NCI-H446 treated with DMSO at 0.1 percent for 48 hours (cell line): ENCODE measurements around the gene SEC11A.
"Not testable (repeated sequence)": the region's sequence is repeated elsewhere in the genome, so short reads cannot be mapped to it uniquely, and the experiment has no call there.

ENCODE experiments used
- DNase-seq: peaks from one replicate; lab custom pipeline; 2025; lab: John Stamatoyannopoulos, UW

SEC11A gene

DNA sequence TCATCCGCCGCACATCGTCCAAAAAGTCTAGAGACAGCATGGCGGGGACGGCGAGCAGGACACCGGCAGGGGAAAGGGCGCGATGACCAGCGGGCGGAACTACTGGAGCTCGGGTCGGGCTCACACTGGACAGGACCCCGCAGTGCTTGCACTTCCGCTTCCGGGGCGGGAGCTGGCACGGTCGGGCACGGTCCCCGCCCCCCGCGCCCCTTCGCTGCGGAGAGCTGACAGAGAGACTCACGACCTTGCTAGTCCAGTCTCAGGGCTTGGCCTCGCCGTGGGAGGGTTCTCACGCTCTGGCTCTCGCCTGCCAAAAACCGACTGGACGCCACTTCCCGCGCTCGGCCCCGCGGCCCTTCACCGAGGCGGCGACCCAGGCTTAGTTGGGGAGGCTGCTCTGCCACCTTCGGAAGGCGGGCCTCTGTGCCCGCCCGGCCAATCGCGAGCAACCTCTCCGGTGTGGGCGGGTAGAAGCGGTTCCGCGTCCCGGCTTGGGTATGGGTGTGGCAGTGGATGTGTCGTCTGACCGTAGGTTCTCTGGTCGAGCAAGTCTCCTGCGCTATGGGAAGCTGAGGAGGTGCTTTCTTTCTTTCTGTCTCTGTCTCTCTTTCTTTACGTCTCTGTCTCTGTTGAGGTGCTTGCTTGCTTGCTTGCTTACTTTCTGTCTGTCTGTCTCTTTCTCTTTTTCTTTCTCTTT, at the start of gene SEC11A:
Gene SEC11A (minus strand): TSS at position 104 of the 697 bp plus-strand sequence. CDS start 64 bp downstream, at position 40.
- peak; percentile 78 for DNase-seq

- DNase-seq: no peak
Measured at GRCh38 chr15:84765675-84766074, 49.7 kb upstream of the SEC11A start.

DNA sequence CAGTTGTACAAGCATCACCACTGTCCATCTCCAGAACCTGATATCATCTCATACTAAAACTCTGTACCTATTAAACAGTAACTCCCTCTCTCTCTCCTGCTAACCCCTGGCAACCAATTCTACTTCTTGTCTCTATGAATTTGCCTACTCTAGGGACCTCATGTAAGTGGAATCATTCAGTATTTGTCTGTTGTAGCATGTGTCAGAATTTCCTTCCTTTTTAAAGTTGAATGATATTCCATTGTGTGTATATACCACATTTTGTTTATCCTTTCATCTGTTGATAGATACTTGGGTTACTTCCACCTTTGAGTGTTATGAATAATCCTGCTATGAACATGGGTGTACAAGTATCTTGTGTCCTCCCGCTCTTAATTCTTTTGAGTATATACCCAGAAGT, 49.0 kb upstream of the SEC11A start:
- no peak for DNase-seq

GRCh38 chr15:84764585-84764984, 48.6 kb upstream of the SEC11A start:
- DNase-seq: no peak

- no peak for DNase-seq
Measured at GRCh38 chr15:84762840-84763572, 47.1 kb upstream of the SEC11A start.

- DNase-seq: no peak
Measured at GRCh38 chr15:84761607-84762131, 45.7 kb upstream of the SEC11A start.

DNA sequence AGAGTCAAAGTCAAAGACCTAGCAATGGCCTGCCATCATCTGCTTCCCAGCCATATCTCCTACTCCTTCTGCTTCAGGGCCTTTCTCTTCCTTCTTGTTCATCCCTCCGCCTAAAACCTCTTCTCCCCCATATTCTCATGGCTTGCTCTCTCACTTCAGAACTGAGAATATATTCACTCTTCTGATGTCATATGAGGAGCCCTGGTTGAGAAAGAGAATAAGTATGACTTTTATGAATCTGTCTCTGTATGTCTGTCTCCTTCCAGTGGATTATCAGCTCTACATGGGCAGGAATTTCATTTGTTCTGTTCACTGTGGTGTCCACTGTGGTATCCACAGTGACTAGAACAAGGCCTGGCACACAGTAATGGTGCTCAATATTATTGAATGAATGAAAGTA, 44.3 kb upstream of the SEC11A start:
- no peak for DNase-seq

DNA sequence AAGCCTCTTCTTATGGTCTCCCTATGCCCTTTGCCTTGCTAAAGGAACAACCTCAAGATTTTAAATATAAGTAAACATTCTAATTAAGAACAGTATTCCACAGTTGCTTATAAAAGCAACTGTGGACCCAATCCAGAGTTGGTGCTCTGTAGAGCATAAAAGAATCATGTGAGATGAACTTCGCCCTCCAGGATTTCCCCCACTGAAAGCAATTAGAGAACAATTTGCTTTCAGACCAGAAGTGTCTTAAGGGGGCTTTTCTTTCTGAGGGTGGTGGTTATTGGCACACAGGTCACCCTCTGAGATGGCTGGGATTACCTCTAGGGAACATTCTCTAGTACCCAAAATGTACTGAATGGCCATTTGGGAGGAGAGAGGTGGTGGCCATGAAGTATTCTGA, 43.1 kb upstream of the SEC11A start:
- no peak for DNase-seq

DNA sequence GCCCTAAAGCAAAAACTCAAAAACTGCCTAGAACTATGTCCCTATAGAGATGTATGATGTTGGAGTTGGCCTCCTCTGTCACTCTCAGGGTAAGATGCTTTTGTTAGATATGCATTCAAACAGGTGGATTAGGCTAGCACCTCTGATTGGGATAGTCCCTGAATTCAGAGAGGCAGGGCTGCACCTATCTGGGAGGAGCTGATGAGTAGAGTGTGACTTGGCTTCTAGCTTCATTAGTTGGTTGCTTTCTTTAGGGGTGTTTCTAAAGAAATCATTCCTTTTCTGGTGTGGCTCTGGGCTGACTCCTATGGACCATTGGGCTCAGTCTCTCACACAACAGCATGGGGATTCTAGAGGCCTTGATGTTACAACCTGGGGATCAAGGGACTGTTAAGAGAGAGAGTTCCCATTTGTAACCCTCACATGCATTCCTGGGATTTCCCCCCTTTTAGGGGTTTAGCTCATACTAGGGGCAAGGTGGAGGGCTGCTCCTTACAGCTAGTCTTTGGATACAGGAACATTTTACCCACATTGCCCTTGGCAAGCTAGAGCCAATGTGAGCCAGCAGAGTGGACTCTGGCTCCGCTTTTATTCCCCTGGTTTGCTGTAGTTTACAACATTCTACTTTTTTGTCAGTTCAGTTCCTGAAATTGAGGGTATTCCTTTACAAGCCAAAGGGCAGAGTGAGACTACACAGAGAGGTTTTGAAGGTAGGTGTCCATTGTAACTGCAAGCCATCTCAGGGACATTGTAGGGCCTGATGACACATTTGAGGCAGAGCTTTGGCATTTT, 40.0 kb upstream of the SEC11A start:
- no peak for DNase-seq

DNA sequence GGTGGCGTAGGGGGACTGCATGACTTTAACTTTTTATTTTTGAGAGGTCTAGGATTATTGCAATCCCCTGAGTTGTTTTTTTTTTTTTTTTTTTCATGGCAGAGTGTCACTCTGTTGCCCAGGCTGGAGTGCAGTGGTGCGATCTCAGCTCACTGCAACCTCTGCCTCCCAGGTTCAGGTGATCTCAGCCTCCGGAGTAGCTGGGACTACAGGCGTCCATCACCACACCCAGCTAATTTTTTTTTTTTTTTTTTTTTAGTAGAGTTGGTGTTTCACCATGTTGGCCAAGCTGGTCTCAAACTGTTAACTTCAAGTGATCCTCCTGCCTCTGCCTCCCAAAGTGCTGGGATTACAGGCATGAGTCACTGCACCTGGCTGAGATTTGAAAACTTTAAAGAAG, 39.0 kb upstream of the SEC11A start:
- not testable (repeated sequence) for DNase-seq

- no peak for DNase-seq
Measured at GRCh38 chr15:84752700-84753099, 36.8 kb upstream of the SEC11A start.

- DNase-seq: no peak
Measured at GRCh38 chr15:84752195-84752594, 36.3 kb upstream of the SEC11A start.

- not testable (repeated sequence) for DNase-seq
Measured at GRCh38 chr15:84751721-84752120, 35.8 kb upstream of the SEC11A start.

DNA sequence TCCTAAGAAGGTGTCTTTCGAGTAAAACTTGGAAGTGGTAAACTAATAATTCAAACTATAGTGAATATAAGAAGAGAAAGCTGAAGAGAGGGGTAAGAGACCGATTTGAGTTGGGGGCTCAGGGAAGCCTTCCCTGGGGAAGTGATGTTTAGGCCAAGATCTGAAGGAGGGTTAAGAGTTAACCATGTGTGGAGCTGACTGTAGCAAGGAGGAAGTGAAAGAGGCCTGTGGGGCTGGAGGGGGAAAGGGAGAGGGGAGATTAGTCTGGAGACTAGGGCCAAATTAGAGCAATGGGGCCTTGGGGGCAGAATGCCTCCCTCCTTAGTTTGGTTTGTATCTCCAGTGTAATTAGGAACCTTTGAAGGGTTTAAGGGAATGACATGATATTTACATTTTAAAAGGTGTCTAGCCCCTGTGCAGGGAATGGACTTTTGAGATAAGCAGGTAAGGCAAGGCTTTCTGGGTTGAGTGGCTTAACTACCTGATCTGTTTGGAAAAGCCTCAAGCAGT, 34.7 kb upstream of the SEC11A start:
- no peak for DNase-seq

- DNase-seq: no peak
Measured at GRCh38 chr15:84749111-84749991, 33.4 kb upstream of the SEC11A start.

GRCh38 chr15:84748274-84749110, 32.6 kb upstream of the SEC11A start, which contains the start of gene ZNF592:
TSS of gene ZNF592 (plus strand) at chr15:84748592. CDS start at chr15:84782676, 34,084 bp downstream.
- DNase-seq: peak; percentile 6

DNA sequence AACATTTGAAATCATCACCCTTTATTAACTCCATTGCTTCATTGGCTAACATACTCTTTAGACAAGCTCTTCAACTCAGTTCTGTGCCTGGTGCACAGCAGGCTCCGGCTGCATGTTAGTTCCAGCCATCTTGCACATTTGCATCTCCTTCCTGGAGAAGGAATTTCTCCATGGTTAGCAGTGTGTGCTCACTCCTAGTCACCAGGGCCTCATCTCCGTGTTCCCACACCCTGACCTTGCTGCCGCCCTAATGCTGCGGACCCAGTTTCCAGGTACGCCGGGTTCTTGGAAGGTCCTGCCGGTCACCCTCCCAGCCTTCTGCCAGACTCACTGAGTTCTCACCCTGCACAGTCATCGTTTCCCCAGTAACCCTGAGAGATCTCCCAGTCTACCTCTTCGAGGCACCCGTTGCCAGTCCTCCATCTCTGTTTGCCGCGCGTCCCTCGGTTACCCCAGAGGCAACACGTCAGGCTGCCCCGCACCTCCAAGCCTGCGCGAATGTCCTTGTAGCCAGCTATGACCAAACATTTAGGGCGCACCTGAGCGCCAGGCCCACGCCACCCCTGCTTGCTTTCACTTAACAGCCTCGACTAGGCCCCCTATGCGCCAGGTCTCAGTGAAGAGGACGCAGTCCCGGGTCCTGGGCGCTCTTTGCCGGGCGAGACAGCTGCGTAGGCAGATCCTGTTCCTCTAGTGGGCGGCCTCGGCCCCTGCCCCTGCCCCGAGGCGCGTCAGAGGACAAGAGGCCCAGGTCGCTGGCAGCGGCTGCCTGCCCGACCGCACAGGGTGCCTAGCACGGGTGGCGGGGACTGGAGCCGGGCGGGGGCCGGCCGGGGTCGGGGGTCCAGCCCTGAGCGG, 31.7 kb upstream of the SEC11A start:
- DNase-seq: peak; percentile 5

- no peak for DNase-seq
Measured at GRCh38 chr15:84741121-84741520, 25.2 kb upstream of the SEC11A start.

DNA sequence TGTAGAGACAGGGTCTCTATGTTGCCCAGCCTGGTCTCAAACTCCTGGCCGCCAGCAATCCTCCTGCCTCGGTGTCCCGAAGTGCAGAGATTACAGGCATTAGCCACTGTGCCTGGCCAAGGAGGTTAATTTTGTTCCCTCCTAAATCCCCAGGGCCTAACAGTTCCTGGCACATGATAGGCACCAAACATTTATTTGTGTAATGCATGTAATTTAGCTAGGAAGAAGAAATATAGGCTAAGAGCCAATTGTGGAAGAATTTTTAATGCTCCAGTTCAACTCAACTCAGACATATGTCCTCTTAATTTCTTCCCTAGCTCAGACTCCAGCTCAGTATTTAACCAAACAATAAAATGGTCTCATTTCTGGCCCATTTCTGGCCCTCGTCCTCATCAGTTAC, 24.8 kb upstream of the SEC11A start:
- peak; percentile 3 for DNase-seq
